H9 (cell line): ENCODE measurements around the gene TCIRG1. TPM values are rescaled to one million over a fixed set of nuclear protein-coding genes. Genes with fewer than 3 reads are reported as not detected.
A peak's percentile ranks its signal among the peaks of the same experiment; 100 is the strongest.

Source experiments
- DNase-seq: peaks from one replicate; pipeline ENCODE4 v3.0.0-alpha.2; 2017
- H2AFZ ChIP-seq: one replicate; pipeline ENCODE4 v1.6.1; 2013; ENCODE audit warnings: mild to moderate bottlenecking, low read length, control low read depth, moderate library complexity
- H2AK5ac ChIP-seq: 2 replicates; pipeline ENCODE4 v1.6.1; 2013; ENCODE audit warnings: low read length, control low read depth, mixed read lengths; ENCODE audit not compliant: insufficient read length
- H2BK120ac ChIP-seq: one replicate; pipeline ENCODE4 v1.6.1; 2013; ENCODE audit warnings: low read depth, mild to moderate bottlenecking, low read length, control low read depth, inconsistent platforms; ENCODE audit not compliant: poor library complexity, severe bottlenecking
- H2BK12ac ChIP-seq: 2 replicates; pipeline ENCODE4 v1.6.1; 2013; ENCODE audit warnings: low read length, control low read depth, mixed read lengths, low read depth; ENCODE audit not compliant: insufficient read length
- H2BK15ac ChIP-seq: 2 replicates; pipeline ENCODE4 v1.6.1; 2013; ENCODE audit warnings: low read depth, low read length, control low read depth
- H2BK20ac ChIP-seq: one replicate; pipeline ENCODE4 v1.6.1; 2013; ENCODE audit warnings: low read depth, mild to moderate bottlenecking, low read length, control low read depth, inconsistent platforms; ENCODE audit not compliant: poor library complexity, severe bottlenecking
- H2BK5ac ChIP-seq: 2 replicates; pipeline ENCODE4 v1.6.1; 2013; ENCODE audit warnings: low read length, control low read depth, mixed read lengths; ENCODE audit not compliant: insufficient read length
- H3K14ac ChIP-seq: 2 replicates; pipeline ENCODE4 v1.6.1; 2013; ENCODE audit warnings: low read length, control low read depth; ENCODE audit not compliant: insufficient read depth
- H3K18ac ChIP-seq: 2 replicates; pipeline ENCODE4 v1.6.1; 2013; ENCODE audit warnings: low read depth, mild to moderate bottlenecking, mixed read lengths, low read length, control low read depth; ENCODE audit not compliant: insufficient read length
- H3K23ac ChIP-seq: 2 replicates; pipeline ENCODE4 v1.6.1; 2013; ENCODE audit warnings: low read length, control low read depth, mixed read lengths, low read depth; ENCODE audit not compliant: insufficient read length
- H3K23me2 ChIP-seq: 2 replicates; pipeline ENCODE4 v1.6.1; 2013; ENCODE audit warnings: low read depth, mild to moderate bottlenecking, mixed read lengths, low read length, control low read depth; ENCODE audit not compliant: insufficient read length, poor library complexity, severe bottlenecking
- H3K27ac ChIP-seq: 2 replicates; pipeline ENCODE4 v1.5.1; 2013; ENCODE audit warnings: low read length, control low read depth, mixed read lengths, low read depth; ENCODE audit not compliant: insufficient read length
- H3K27me3 ChIP-seq: 2 replicates; pipeline ENCODE4 v1.6.1; 2013; ENCODE audit warnings: low read length, control low read depth, inconsistent platforms; ENCODE audit not compliant: insufficient read depth
- H3K4ac ChIP-seq: 2 replicates; pipeline ENCODE4 v1.6.1; 2013; ENCODE audit warnings: low read depth, mild to moderate bottlenecking, control low read depth, inconsistent platforms, low read length, moderate library complexity
- H3K4me1 ChIP-seq: 2 replicates; pipeline ENCODE4 v1.6.1; 2013; ENCODE audit warnings: low read length, control low read depth, inconsistent platforms; ENCODE audit not compliant: insufficient read depth
- H3K4me2 ChIP-seq: 2 replicates; pipeline ENCODE4 v1.6.1; 2013; ENCODE audit warnings: low read length, control low read depth, mixed read lengths; ENCODE audit not compliant: insufficient read length, insufficient read depth
- H3K56ac ChIP-seq: 2 replicates; pipeline ENCODE4 v1.6.1; 2013; ENCODE audit warnings: low read depth, mild to moderate bottlenecking, mixed read lengths, low read length, control low read depth; ENCODE audit not compliant: insufficient read length
- H3K79me1 ChIP-seq: 2 replicates; pipeline ENCODE4 v1.6.1; 2013; ENCODE audit warnings: low read depth, mild to moderate bottlenecking, moderate library complexity, low read length, control low read depth, inconsistent platforms; ENCODE audit not compliant: insufficient read depth, poor library complexity, severe bottlenecking
- H3K79me2 ChIP-seq: 2 replicates; pipeline ENCODE4 v1.6.1; 2013; ENCODE audit warnings: low read length, control low read depth, inconsistent platforms; ENCODE audit not compliant: insufficient read depth
- H3K9ac ChIP-seq: 2 replicates; pipeline ENCODE4 v1.6.1; 2013; ENCODE audit warnings: low read length, control low read depth, mixed read lengths; ENCODE audit not compliant: insufficient read length; ENCODE audit errors: extremely low read depth
- H3K9me3 ChIP-seq: one replicate; pipeline ENCODE4 v1.6.1; 2013; ENCODE audit warnings: low read depth, low read length, inconsistent platforms; ENCODE audit not compliant: control insufficient read depth
- H3T11ph ChIP-seq: one replicate; pipeline ENCODE4 v1.6.1; 2013; ENCODE audit warnings: mild to moderate bottlenecking, low read length, control low read depth, inconsistent platforms
- H4K20me1 ChIP-seq: one replicate; pipeline ENCODE4 v1.6.1; 2013; ENCODE audit not compliant: control insufficient read depth, insufficient read length, insufficient read depth
- H4K5ac ChIP-seq: 2 replicates; pipeline ENCODE4 v1.6.1; 2013; ENCODE audit warnings: low read depth, mild to moderate bottlenecking, mixed read lengths, low read length, control low read depth; ENCODE audit not compliant: insufficient read length
- H4K8ac ChIP-seq: replicated peaks from 2 replicates; pipeline ENCODE4 v1.6.1; 2013; ENCODE audit warnings: low read length, control low read depth, mixed read lengths, low read depth; ENCODE audit not compliant: insufficient read length
- H4K91ac ChIP-seq: 2 replicates; pipeline ENCODE4 v1.6.1; 2013; ENCODE audit warnings: low read depth, mild to moderate bottlenecking, moderate library complexity, mixed read lengths, low read length, control low read depth; ENCODE audit not compliant: insufficient read length
- H3K27ac Mint-ChIP-seq, 3 experiments: 2 replicates in 2 of 3; 3 replicates in 1 of 3; pipeline ENCODE4 v1.8.0; 2020 to 2021; ENCODE audit warnings: mixed read lengths in 3 of 3, mild to moderate bottlenecking in 1 of 3, moderate library complexity in 1 of 3
- H3K27me3 Mint-ChIP-seq: 2 replicates; pipeline ENCODE4 v1.8.0; 2021; ENCODE audit warnings: low read depth, mild to moderate bottlenecking, moderate library complexity, mixed read lengths
- H3K36me3 Mint-ChIP-seq, 3 experiments: 2 replicates in 2 of 3; 3 replicates in 1 of 3; pipeline ENCODE4 v1.8.0; 2020 to 2021; ENCODE audit warnings: low read depth in 3 of 3, mixed read lengths in 3 of 3; ENCODE audit not compliant: insufficient read depth in 1 of 3
- H3K4me1 Mint-ChIP-seq, 2 experiments: 2 replicates each; pipeline ENCODE4 v1.8.0; 2020; ENCODE audit warnings: mixed read lengths in 2 of 2
- H3K4me3 Mint-ChIP-seq, 2 experiments: 2 replicates in 1 of 2; 3 replicates in 1 of 2; pipeline ENCODE4 v1.8.0; 2020 to 2021; ENCODE audit warnings: mild to moderate bottlenecking in 2 of 2, mixed read lengths in 2 of 2, moderate library complexity in 1 of 2
- H3K9me3 Mint-ChIP-seq, 2 experiments: 2 replicates in 1 of 2; 3 replicates in 1 of 2; pipeline ENCODE4 v1.8.0; 2020; ENCODE audit warnings: mild to moderate bottlenecking in 2 of 2, mixed read lengths in 2 of 2, moderate library complexity in 1 of 2
- WGBS: extraction: QIAGEN DNeasy Blood & Tissue Kit; methylation state at CpG from one replicate; pipeline ENCODE4 v1.1.7; 2013; ENCODE audit warnings: missing lambda C conversion rate, low lambda C conversion rate, mixed read lengths; ENCODE audit not compliant: insufficient read length; ENCODE audit errors: extremely low coverage; 5-methylcytosine and 5-hydroxymethylcytosine counted together
- total RNA-seq: library from RNA; stranded (reverse); gene quantifications from 2 replicates; pipeline ENCODE4 v1.2.1, GENCODE V29; 2021
- TF ChIP-seq, protein P1 (sequence below): fragments of 200-600 bp; sonication (generic); conservative IDR thresholded peaks from 3 replicates; pipeline ENCODE4 v1.8.0; 2021; ENCODE audit warnings: antibody characterized with exemption, mild to moderate bottlenecking

TCIRG1 gene
- total RNA-seq, 1 experiment from 2014 or later = 24.4 TPM

DNA sequence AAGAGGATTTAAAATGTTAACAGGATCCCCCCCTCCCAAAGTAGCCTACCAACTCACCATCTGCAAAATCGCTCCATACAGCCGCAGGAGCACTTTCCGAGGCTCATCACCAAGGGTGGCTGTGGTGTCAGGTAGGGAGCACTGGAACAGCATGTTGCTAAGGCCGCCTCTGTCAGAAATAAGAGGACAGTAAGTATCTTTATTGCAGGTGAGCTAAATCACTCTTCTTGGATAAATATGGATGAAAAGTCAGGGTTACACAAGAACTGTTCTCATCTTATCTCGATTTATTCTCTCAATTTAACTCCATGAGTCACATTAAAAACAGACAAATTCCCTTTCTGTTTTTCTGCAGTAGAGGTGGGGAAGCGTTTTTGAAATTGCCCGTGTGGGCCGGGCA is 58.1 kb downstream of the TCIRG1 start:
- H3K9me3 ChIP-seq = no peaks in the 10 kb centered on the region
- H3K36me3 Mint-ChIP-seq = peaks cover 7 to 17% (median 15%) of the 10 kb centered on the region in 3 experiments
- H3K4me3 Mint-ChIP-seq = no peak overlapping the region
- H2BK5ac ChIP-seq = no peak overlapping the region
- no peak overlapping the region for H4K91ac ChIP-seq
- no peak for DNase-seq
- H3K27me3 ChIP-seq = no peaks in the 10 kb centered on the region
- H3K27me3 Mint-ChIP-seq = no peaks in the 10 kb centered on the region
- TF ChIP-seq, protein P1, sequence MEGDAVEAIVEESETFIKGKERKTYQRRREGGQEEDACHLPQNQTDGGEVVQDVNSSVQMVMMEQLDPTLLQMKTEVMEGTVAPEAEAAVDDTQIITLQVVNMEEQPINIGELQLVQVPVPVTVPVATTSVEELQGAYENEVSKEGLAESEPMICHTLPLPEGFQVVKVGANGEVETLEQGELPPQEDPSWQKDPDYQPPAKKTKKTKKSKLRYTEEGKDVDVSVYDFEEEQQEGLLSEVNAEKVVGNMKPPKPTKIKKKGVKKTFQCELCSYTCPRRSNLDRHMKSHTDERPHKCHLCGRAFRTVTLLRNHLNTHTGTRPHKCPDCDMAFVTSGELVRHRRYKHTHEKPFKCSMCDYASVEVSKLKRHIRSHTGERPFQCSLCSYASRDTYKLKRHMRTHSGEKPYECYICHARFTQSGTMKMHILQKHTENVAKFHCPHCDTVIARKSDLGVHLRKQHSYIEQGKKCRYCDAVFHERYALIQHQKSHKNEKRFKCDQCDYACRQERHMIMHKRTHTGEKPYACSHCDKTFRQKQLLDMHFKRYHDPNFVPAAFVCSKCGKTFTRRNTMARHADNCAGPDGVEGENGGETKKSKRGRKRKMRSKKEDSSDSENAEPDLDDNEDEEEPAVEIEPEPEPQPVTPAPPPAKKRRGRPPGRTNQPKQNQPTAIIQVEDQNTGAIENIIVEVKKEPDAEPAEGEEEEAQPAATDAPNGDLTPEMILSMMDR = no peak
- no peaks in the 10 kb centered on the region for H4K20me1 ChIP-seq
- H3K79me2 ChIP-seq = peaks cover 8% of the 10 kb centered on the region; the same call in 1 of the 2 replicates
- no peak overlapping the region for H3K23ac ChIP-seq
- H4K8ac ChIP-seq = no peak overlapping the region
- H2BK12ac ChIP-seq = no peak overlapping the region
- H3K79me1 ChIP-seq = peaks cover 4% of the 10 kb centered on the region
- no peaks in the 10 kb centered on the region for H3K23me2 ChIP-seq
- H3K9ac ChIP-seq = no peak overlapping the region
- H3K4me2 ChIP-seq = no peak overlapping the region
- peaks cover 10 to 14% of the 10 kb centered on the region in 2 experiments for H3K4me1 Mint-ChIP-seq
- no peak overlapping the region for H3K56ac ChIP-seq
- H3K4me1 ChIP-seq = no peaks in the 10 kb centered on the region
- H2BK120ac ChIP-seq = no peak overlapping the region
- no peak overlapping the region for H2AK5ac ChIP-seq
- H3K18ac ChIP-seq = no peak overlapping the region
- H4K5ac ChIP-seq = no peak overlapping the region
- no peaks in the 10 kb centered on the region for H3K9me3 Mint-ChIP-seq
- H3K14ac ChIP-seq = no peak overlapping the region
- no peak overlapping the region for H2AFZ ChIP-seq
- H2BK15ac ChIP-seq = no peak overlapping the region
- H3K27ac ChIP-seq = no peak overlapping the region
- H2BK20ac ChIP-seq = no peak overlapping the region
- peak overlapping the region; percentile 18 to 85 (median 32); a peak in 3 of 7 replicates for H3K27ac Mint-ChIP-seq
- no peak overlapping the region for H3K4ac ChIP-seq
- no peak overlapping the region for H3T11ph ChIP-seq
- no CpG with 5 or more reads among the region's 8 CpGs for WGBS
